ENCODE results near the gene SCNN1B. TPM values are rescaled to one million over a fixed set of nuclear protein-coding genes. Genes with fewer than 3 reads are reported as not detected.
"Not testable (repeated sequence)": the region's sequence is repeated elsewhere in the genome, so short reads cannot be mapped to it uniquely, and the experiment has no call there.

Gene SCNN1B
- total RNA-seq, 2 experiments from 2014 or later, result not detected

- no peak for ATAC-seq (ENCODE audit: low read depth)
- DNase-seq, result no peak
- POLR2A ChIA-PET, result no interaction called here
- Mint-ChIP-seq H3K27ac (no peak overlapping the region), H3K36me3 (no peaks in the 10 kb centered on the region), H3K4me3 (no peak overlapping the region), H3K4me1 (peaks cover 5% of the 10 kb centered on the region), H3K9me3 (no peaks in the 10 kb centered on the region), H3K27me3 (peaks cover 37% of the 10 kb centered on the region)
These were observed 3.7 kb upstream of the SCNN1B start for GRCh38 chr16:23298290-23298915.

GRCh38 chr16:23299815-23300214, 2.3 kb upstream of the SCNN1B start:
- POLR2A ChIA-PET; H3K9me3 Mint-ChIP-seq; H3K36me3 Mint-ChIP-seq; H3K27ac Mint-ChIP-seq; H3K4me1 Mint-ChIP-seq; DNase-seq; ATAC-seq (ENCODE audit: low read depth); H3K4me3 Mint-ChIP-seq: not testable (repeated sequence)
- H3K27me3 Mint-ChIP-seq, result peaks cover 41% of the 10 kb centered on the region

GRCh38 chr16:23301251-23302044, 654 bp upstream of the SCNN1B start:
- no peak overlapping the region for H3K27ac Mint-ChIP-seq
- H3K4me3 Mint-ChIP-seq, result no peak overlapping the region

GRCh38 chr16:23303685-23304084, 1.6 kb downstream of the SCNN1B start:
- Mint-ChIP-seq H3K4me1 (peaks cover 5% of the 10 kb centered on the region), H3K27ac (no peak overlapping the region), H3K36me3 (no peaks in the 10 kb centered on the region), H3K9me3 (no peaks in the 10 kb centered on the region), H3K27me3 (peaks cover 29% of the 10 kb centered on the region), H3K4me3 (no peak overlapping the region)
- POLR2A ChIA-PET, result no interaction called here
- DNase-seq, result no peak
- ATAC-seq (ENCODE audit: low read depth), result no peak

More at GRCh38 chr16:23301251-23302044, 654 bp upstream of the SCNN1B start:
- Mint-ChIP-seq H3K36me3 (no peaks in the 10 kb centered on the region), H3K27me3 (peaks cover 32% of the 10 kb centered on the region), H3K9me3 (no peaks in the 10 kb centered on the region), H3K4me1 (peaks cover 5% of the 10 kb centered on the region)
- ATAC-seq (ENCODE audit: low read depth), result no peak
- no peak for DNase-seq
- POLR2A ChIA-PET, result interaction anchor here (0.6 kb wide), 2 partner anchors 80 to 186 kb away, joined by 3 to 5 read pairs; no protein-coding TSS in a partner anchor

GRCh38 chr16:23304620-23305019, 2.5 kb downstream of the SCNN1B start:
- Mint-ChIP-seq H3K27ac (no peak overlapping the region), H3K9me3 (no peaks in the 10 kb centered on the region), H3K27me3 (peaks cover 29% of the 10 kb centered on the region), H3K4me3 (no peak overlapping the region), H3K36me3 (no peaks in the 10 kb centered on the region), H3K4me1 (peaks cover 5% of the 10 kb centered on the region)
- POLR2A ChIA-PET, result no interaction called here
- ATAC-seq (ENCODE audit: low read depth), result no peak
- DNase-seq, result no peak

GRCh38 chr16:23306199-23307100, 4.3 kb downstream of the SCNN1B start:
- no peak overlapping the region for H3K27ac Mint-ChIP-seq
- H3K9me3 Mint-ChIP-seq, result no peaks in the 10 kb centered on the region
- H3K4me1 Mint-ChIP-seq, result peaks cover 3% of the 10 kb centered on the region
- no peak for DNase-seq
- POLR2A ChIA-PET, result interaction anchor here (0.6 kb wide), 1 partner anchor 134 kb away, joined by 3 read pairs; no protein-coding TSS in a partner anchor
- no peaks in the 10 kb centered on the region for H3K36me3 Mint-ChIP-seq
- no peak overlapping the region for H3K4me3 Mint-ChIP-seq
- peaks cover 23% of the 10 kb centered on the region for H3K27me3 Mint-ChIP-seq
- ATAC-seq (ENCODE audit: low read depth), result no peak

GRCh38 chr16:23310217-23310616, 8.1 kb downstream of the SCNN1B start:
- Mint-ChIP-seq H3K27me3 (peaks cover 2% of the 10 kb centered on the region), H3K4me1 (no peaks in the 10 kb centered on the region), H3K9me3 (no peaks in the 10 kb centered on the region), H3K36me3 (no peaks in the 10 kb centered on the region), H3K27ac (no peak overlapping the region), H3K4me3 (no peak overlapping the region)
- no peak for DNase-seq
- no peak for ATAC-seq (ENCODE audit: low read depth)
- POLR2A ChIA-PET, result no interaction called here

GRCh38 chr16:23310744-23311143, 8.6 kb downstream of the SCNN1B start:
- H3K4me1 Mint-ChIP-seq, result no peaks in the 10 kb centered on the region
- H3K36me3 Mint-ChIP-seq, result no peaks in the 10 kb centered on the region
- POLR2A ChIA-PET, result no interaction called here
- DNase-seq, result no peak
- no peak overlapping the region for H3K27ac Mint-ChIP-seq
- no peaks in the 10 kb centered on the region for H3K9me3 Mint-ChIP-seq
- H3K4me3 Mint-ChIP-seq, result no peak overlapping the region
- no peak for ATAC-seq (ENCODE audit: low read depth)
- H3K27me3 Mint-ChIP-seq, result peaks cover 2% of the 10 kb centered on the region

GRCh38 chr16:23316232-23316631, 14.1 kb downstream of the SCNN1B start:
- POLR2A ChIA-PET, result no interaction called here
- Mint-ChIP-seq H3K9me3 (no peaks in the 10 kb centered on the region), H3K4me1 (no peaks in the 10 kb centered on the region), H3K27me3 (no peaks in the 10 kb centered on the region), H3K36me3 (no peaks in the 10 kb centered on the region), H3K4me3 (no peak overlapping the region), H3K27ac (no peak overlapping the region)
- no peak for ATAC-seq (ENCODE audit: low read depth)
- no peak for DNase-seq

- no peaks in the 10 kb centered on the region for H3K27me3 Mint-ChIP-seq
- no peak overlapping the region for H3K4me3 Mint-ChIP-seq
- H3K27ac Mint-ChIP-seq, result no peak overlapping the region
- no peak for DNase-seq
- H3K9me3 Mint-ChIP-seq, result no peaks in the 10 kb centered on the region
- H3K4me1 Mint-ChIP-seq, result no peaks in the 10 kb centered on the region
- POLR2A ChIA-PET, result no interaction called here
- no peak for ATAC-seq (ENCODE audit: low read depth)
- H3K36me3 Mint-ChIP-seq, result no peaks in the 10 kb centered on the region
These were observed 14.6 kb downstream of the SCNN1B start for GRCh38 chr16:23316634-23317265.

- Mint-ChIP-seq H3K27me3 (no peaks in the 10 kb centered on the region), H3K9me3 (no peaks in the 10 kb centered on the region), H3K36me3 (no peaks in the 10 kb centered on the region), H3K4me1 (no peaks in the 10 kb centered on the region), H3K27ac (no peak overlapping the region), H3K4me3 (no peak overlapping the region)
- POLR2A ChIA-PET, result no interaction called here
- DNase-seq, result no peak
- ATAC-seq (ENCODE audit: low read depth), result no peak
These were observed 15.2 kb downstream of the SCNN1B start for GRCh38 chr16:23317266-23317661.

- no peak overlapping the region for H3K4me3 Mint-ChIP-seq
- H3K27me3 Mint-ChIP-seq, result no peaks in the 10 kb centered on the region
- no peak for ATAC-seq (ENCODE audit: low read depth)
- no peak for DNase-seq
- H3K27ac Mint-ChIP-seq, result no peak overlapping the region
- H3K4me1 Mint-ChIP-seq, result no peaks in the 10 kb centered on the region
- no peaks in the 10 kb centered on the region for H3K36me3 Mint-ChIP-seq
- H3K9me3 Mint-ChIP-seq, result no peaks in the 10 kb centered on the region
- POLR2A ChIA-PET, result no interaction called here
These were observed 15.6 kb downstream of the SCNN1B start for GRCh38 chr16:23317751-23318150.

GRCh38 chr16:23318639-23319038, 16.5 kb downstream of the SCNN1B start:
- H3K4me1 Mint-ChIP-seq, result no peaks in the 10 kb centered on the region
- DNase-seq (no peak), ATAC-seq (ENCODE audit: low read depth) (no peak)
- no peaks in the 10 kb centered on the region for H3K36me3 Mint-ChIP-seq
- H3K9me3 Mint-ChIP-seq, result no peaks in the 10 kb centered on the region
- POLR2A ChIA-PET, result no interaction called here
- no peak overlapping the region for H3K4me3 Mint-ChIP-seq
- no peak overlapping the region for H3K27ac Mint-ChIP-seq
- peaks cover 6% of the 10 kb centered on the region for H3K27me3 Mint-ChIP-seq
